ENCODE data around the gene LNX1.

Gene LNX1

GRCh38 chr4:53572600-53572994 is 18.7 kb downstream of the LNX1 start:
- DNase-seq (ENCODE audit: low read depth, low spot score), result no peak

- DNase-seq (ENCODE audit: low read depth, low spot score), result no peak
Observed at GRCh38 chr4:53571936-53572599, 19.2 kb downstream of the LNX1 start.

- no peak for DNase-seq (ENCODE audit: low read depth, low spot score)
Observed at GRCh38 chr4:53563824-53564223, 27.5 kb downstream of the LNX1 start.

GRCh38 chr4:53562409-53562808 is 28.9 kb downstream of the LNX1 start:
- no peak for DNase-seq (ENCODE audit: low read depth, low spot score)

GRCh38 chr4:53559021-53559620 is 32.2 kb downstream of the LNX1 start:
- DNase-seq (ENCODE audit: low read depth, low spot score), result no peak

GRCh38 chr4:53558065-53558801 is 33.1 kb downstream of the LNX1 start:
- no peak for DNase-seq (ENCODE audit: low read depth, low spot score)

GRCh38 chr4:53557669-53558064 is 33.6 kb downstream of the LNX1 start:
- no peak for DNase-seq (ENCODE audit: low read depth, low spot score)

- no peak for DNase-seq (ENCODE audit: low read depth, low spot score)
Observed at GRCh38 chr4:53556651-53557050, 34.6 kb downstream of the LNX1 start.

GRCh38 chr4:53553486-53554210 is 37.6 kb downstream of the LNX1 start:
- DNase-seq (ENCODE audit: low read depth, low spot score), result no peak

GRCh38 chr4:53552711-53553110 is 38.6 kb downstream of the LNX1 start:
- DNase-seq (ENCODE audit: low read depth, low spot score), result no peak

- DNase-seq (ENCODE audit: low read depth, low spot score), result no peak
Observed at GRCh38 chr4:53551958-53552357, 39.3 kb downstream of the LNX1 start.

GRCh38 chr4:53551281-53551864 is 39.9 kb downstream of the LNX1 start:
- no peak for DNase-seq (ENCODE audit: low read depth, low spot score)

- DNase-seq (ENCODE audit: low read depth, low spot score), result no peak
Observed at GRCh38 chr4:53548662-53549061, 42.6 kb downstream of the LNX1 start.

GRCh38 chr4:53547983-53548382 is 43.3 kb downstream of the LNX1 start:
- no peak for DNase-seq (ENCODE audit: low read depth, low spot score)

GRCh38 chr4:53545942-53546581 is 45.2 kb downstream of the LNX1 start:
- DNase-seq (ENCODE audit: low read depth, low spot score), result no peak

- no peak for DNase-seq (ENCODE audit: low read depth, low spot score)
Observed at GRCh38 chr4:53545273-53545672, 46.0 kb downstream of the LNX1 start.

- DNase-seq (ENCODE audit: low read depth, low spot score), result no peak
Observed at GRCh38 chr4:53543561-53543960, 47.7 kb downstream of the LNX1 start.

- no peak for DNase-seq (ENCODE audit: low read depth, low spot score)
Observed at GRCh38 chr4:53541577-53542206, 49.6 kb downstream of the LNX1 start.

GRCh38 chr4:53538756-53539155 is 52.5 kb downstream of the LNX1 start:
- DNase-seq (ENCODE audit: low read depth, low spot score), result no peak

- no peak for DNase-seq (ENCODE audit: low read depth, low spot score)
Observed at GRCh38 chr4:53537606-53538005, 53.7 kb downstream of the LNX1 start.

- DNase-seq (ENCODE audit: low read depth, low spot score), result no peak
Observed at GRCh38 chr4:53536328-53536727, 55.0 kb downstream of the LNX1 start.

All from activated CD4-positive, CD25-positive, alpha-beta regulatory T cell treated with anti-CD3 and anti-CD28 coated beads, Interleukin-2, amount 50 U/mL, for 16 hours (primary cell).